HepG2 (cell line): ENCODE measurements around the gene MRPL10. TPM values are rescaled to one million over a fixed set of nuclear protein-coding genes. Genes with fewer than 3 reads are reported as not detected.
A peak's percentile ranks its signal among the peaks of the same experiment; 100 is the strongest.

ENCODE experiments used
- ARID3A ChIP-seq: IDR thresholded peaks from 2 replicates; pipeline ENCODE4 v1.6.1; 2012; ENCODE audit warnings: low read depth, low read length, improper control_type of control experiment
- CBX2 ChIP-seq, 2 experiments: fragments of 200-600 bp in 1 of 2; sonication (generic); formaldehyde crosslinking in 1 of 2; IDR thresholded peaks; 2 replicates each; pipeline versions ENCODE4 v1.7.0 to v1.8.1; 2018 to 2022; ENCODE audit warnings: low read depth in 2 of 2, low read length in 1 of 2, mild to moderate bottlenecking in 1 of 2, missing genetic modification reagents in 1 of 2
- CENPX ChIP-seq: sonication (generic); formaldehyde crosslinking; IDR thresholded peaks from 2 replicates; pipeline ENCODE4 v1.9.0; 2021; ENCODE audit warnings: mild to moderate bottlenecking, missing genetic modification reagents, moderate library complexity
- CERS6 ChIP-seq: sonication (generic); formaldehyde crosslinking; IDR thresholded peaks from 2 replicates; pipeline ENCODE4 v1.5.0; 2020; ENCODE audit warnings: missing genetic modification reagents
- HMGXB4 ChIP-seq, 2 experiments: sonication (generic) in 1 of 2; formaldehyde crosslinking in 1 of 2; IDR thresholded peaks; 2 replicates each; pipeline versions ENCODE4 v1.4.0 to v1.6.1; 2018 to 2020; ENCODE audit warnings: missing genetic modification reagents in 2 of 2, borderline replicate concordance in 1 of 2, low read depth in 1 of 2, mild to moderate bottlenecking in 1 of 2, missing biosample characterization in 1 of 2
- NFIB ChIP-seq: sonication (generic); formaldehyde crosslinking; IDR thresholded peaks from 2 replicates; pipeline ENCODE4 v1.9.0; 2021; ENCODE audit warnings: missing genetic modification reagents, mild to moderate bottlenecking, borderline replicate concordance
- POLR2G ChIP-seq: fragments of 200-400 bp; formaldehyde crosslinking; IDR thresholded peaks from 2 replicates; pipeline ENCODE4 v1.6.1; 2018; ENCODE audit warnings: mild to moderate bottlenecking, low read depth, low read length, moderate library complexity
- STAG1 ChIP-seq: sonication (generic); formaldehyde crosslinking; IDR thresholded peaks from 2 replicates; pipeline ENCODE4 v1.4.0; 2020; ENCODE audit warnings: missing genetic modification reagents
- ZBTB40 ChIP-seq, 2 experiments: fragments of 450-650 bp in 1 of 2; sonication (generic) in 1 of 2; formaldehyde crosslinking in 1 of 2; IDR thresholded peaks; 2 replicates each; pipeline versions ENCODE4 v1.6.1 to v1.8.0; 2016 to 2022; ENCODE audit warnings: antibody characterized with exemption in 1 of 2, mild to moderate bottlenecking in 1 of 2, missing genetic modification reagents in 1 of 2
- ZNF441 ChIP-seq: sonication (generic); formaldehyde crosslinking; IDR thresholded peaks from 2 replicates; pipeline ENCODE4 v1.7.0; 2021; ENCODE audit warnings: missing genetic modification reagents, borderline replicate concordance
- ZNF546 ChIP-seq: sonication (generic); formaldehyde crosslinking; conservative IDR thresholded peaks from 2 replicates; pipeline ENCODE4 v1.8.1; 2023; ENCODE audit warnings: mild to moderate bottlenecking, missing genetic modification reagents
- ZSCAN30 ChIP-seq: sonication (generic); formaldehyde crosslinking; IDR thresholded peaks from 2 replicates; pipeline ENCODE4 v1.5.0; 2020; ENCODE audit warnings: mild to moderate bottlenecking, missing genetic modification reagents
- polyA plus RNA-seq, 8 experiments: library from polyadenylated mRNA; depleted of rRNA in 3 of 8; stranded (reverse) in 7 of 8; unstranded in 1 of 8; fragments of >200 nt; fragmentation: Illumina TruSeq in 4 of 8; extraction: Trizol in 4 of 8; gene quantifications; 2 replicates each; pipeline versions ENCODE4 v1.2.1 to v1.2.3, GENCODE V29; 2011 to 2016; ENCODE audit warnings: low read depth in 4 of 8, missing spikeins in 1 of 8, mixed read lengths in 1 of 8; ENCODE audit not compliant: insufficient read depth in 1 of 8
- total RNA-seq, 5 experiments: library from RNA; depleted of rRNA; stranded (reverse); fragments of >200 nt; fragmentation: Illumina TruSeq; extraction: Trizol; gene quantifications; 2 replicates each; pipeline ENCODE4 v1.2.3, GENCODE V29; 2016; ENCODE audit warnings: low read depth in 1 of 5

Gene MRPL10
- total and polyA plus RNA-seq, 2 of the 13 experiments (the other 11 are each of a cell fraction or from before 2014, with no cell fraction given) = 56.7 to 149 TPM

GRCh38 chr17:47821424-47822391 lies 9.6 kb downstream of the MRPL10 start, which contains the start of gene OSBPL7 (continued):
- no peak for TF ChIP-seq ZBTB40 (IDR thresholded peaks at IDR 0.05)
- TF ChIP-seq ZBTB40 (CRISPR knock-in tag; IDR thresholded peaks at IDR 0.05) = no peak
- no peak for TF ChIP-seq CBX2 (IDR thresholded peaks at IDR 0.05; ENCODE audit: low read depth, low read length)
- TF ChIP-seq CBX2 (CRISPR knock-in tag; IDR thresholded peaks at IDR 0.05; ENCODE audit: low read depth) = no peak
- TF ChIP-seq ZSCAN30 (CRISPR knock-in tag) = no peak
- no peak for TF ChIP-seq ARID3A
- no peak for TF ChIP-seq CERS6 (CRISPR knock-in tag)
- peak; percentile 78 for TF ChIP-seq POLR2G
- peak; percentile 86 to 91 for TF ChIP-seq HMGXB4 (CRISPR knock-in tag; IDR thresholded peaks at IDR 0.05; ENCODE audit: borderline replicate concordance in 1 of 2, low read depth in 1 of 2)
- no peak for TF ChIP-seq STAG1 (CRISPR knock-in tag)
- TF ChIP-seq NFIB (CRISPR knock-in tag) = no peak
- TF ChIP-seq CENPX (CRISPR knock-in tag) = no peak
- peak; percentile 54; the same call in 1 of the 2 replicates for TF ChIP-seq ZNF546 (CRISPR knock-in tag)
- TF ChIP-seq ZNF441 (CRISPR knock-in tag) = 0 out of 2 replicates have a peak, but pooled peaks have one; percentile 42
